H9 (cell line): ENCODE measurements around the gene TRMU. TPM values are rescaled to one million over a fixed set of nuclear protein-coding genes. Genes with fewer than 3 reads are reported as not detected.
A peak's percentile ranks its signal among the peaks of the same experiment; 100 is the strongest.

ENCODE experiments used
- DNase-seq: peaks from one replicate; pipeline ENCODE4 v3.0.0-alpha.2; 2017
- H2AFZ ChIP-seq: one replicate; pipeline ENCODE4 v1.6.1; 2013; ENCODE audit warnings: mild to moderate bottlenecking, low read length, control low read depth, moderate library complexity
- H2AK5ac ChIP-seq: 2 replicates; pipeline ENCODE4 v1.6.1; 2013; ENCODE audit warnings: low read length, control low read depth, mixed read lengths; ENCODE audit not compliant: insufficient read length
- H2BK120ac ChIP-seq: one replicate; pipeline ENCODE4 v1.6.1; 2013; ENCODE audit warnings: low read depth, mild to moderate bottlenecking, low read length, control low read depth, inconsistent platforms; ENCODE audit not compliant: poor library complexity, severe bottlenecking
- H2BK12ac ChIP-seq: 2 replicates; pipeline ENCODE4 v1.6.1; 2013; ENCODE audit warnings: low read length, control low read depth, mixed read lengths, low read depth; ENCODE audit not compliant: insufficient read length
- H2BK15ac ChIP-seq: 2 replicates; pipeline ENCODE4 v1.6.1; 2013; ENCODE audit warnings: low read depth, low read length, control low read depth
- H2BK20ac ChIP-seq: one replicate; pipeline ENCODE4 v1.6.1; 2013; ENCODE audit warnings: low read depth, mild to moderate bottlenecking, low read length, control low read depth, inconsistent platforms; ENCODE audit not compliant: poor library complexity, severe bottlenecking
- H2BK5ac ChIP-seq: 2 replicates; pipeline ENCODE4 v1.6.1; 2013; ENCODE audit warnings: low read length, control low read depth, mixed read lengths; ENCODE audit not compliant: insufficient read length
- H3K14ac ChIP-seq: 2 replicates; pipeline ENCODE4 v1.6.1; 2013; ENCODE audit warnings: low read length, control low read depth; ENCODE audit not compliant: insufficient read depth
- H3K18ac ChIP-seq: 2 replicates; pipeline ENCODE4 v1.6.1; 2013; ENCODE audit warnings: low read depth, mild to moderate bottlenecking, mixed read lengths, low read length, control low read depth; ENCODE audit not compliant: insufficient read length
- H3K23ac ChIP-seq: 2 replicates; pipeline ENCODE4 v1.6.1; 2013; ENCODE audit warnings: low read length, control low read depth, mixed read lengths, low read depth; ENCODE audit not compliant: insufficient read length
- H3K23me2 ChIP-seq: 2 replicates; pipeline ENCODE4 v1.6.1; 2013; ENCODE audit warnings: low read depth, mild to moderate bottlenecking, mixed read lengths, low read length, control low read depth; ENCODE audit not compliant: insufficient read length, poor library complexity, severe bottlenecking
- H3K27ac ChIP-seq: 2 replicates; pipeline ENCODE4 v1.5.1; 2013; ENCODE audit warnings: low read length, control low read depth, mixed read lengths, low read depth; ENCODE audit not compliant: insufficient read length
- H3K27me3 ChIP-seq: 2 replicates; pipeline ENCODE4 v1.6.1; 2013; ENCODE audit warnings: low read length, control low read depth, inconsistent platforms; ENCODE audit not compliant: insufficient read depth
- H3K4ac ChIP-seq: 2 replicates; pipeline ENCODE4 v1.6.1; 2013; ENCODE audit warnings: low read depth, mild to moderate bottlenecking, control low read depth, inconsistent platforms, low read length, moderate library complexity
- H3K4me1 ChIP-seq: 2 replicates; pipeline ENCODE4 v1.6.1; 2013; ENCODE audit warnings: low read length, control low read depth, inconsistent platforms; ENCODE audit not compliant: insufficient read depth
- H3K4me2 ChIP-seq: 2 replicates; pipeline ENCODE4 v1.6.1; 2013; ENCODE audit warnings: low read length, control low read depth, mixed read lengths; ENCODE audit not compliant: insufficient read length, insufficient read depth
- H3K56ac ChIP-seq: 2 replicates; pipeline ENCODE4 v1.6.1; 2013; ENCODE audit warnings: low read depth, mild to moderate bottlenecking, mixed read lengths, low read length, control low read depth; ENCODE audit not compliant: insufficient read length
- H3K79me1 ChIP-seq: 2 replicates; pipeline ENCODE4 v1.6.1; 2013; ENCODE audit warnings: low read depth, mild to moderate bottlenecking, moderate library complexity, low read length, control low read depth, inconsistent platforms; ENCODE audit not compliant: insufficient read depth, poor library complexity, severe bottlenecking
- H3K79me2 ChIP-seq: 2 replicates; pipeline ENCODE4 v1.6.1; 2013; ENCODE audit warnings: low read length, control low read depth, inconsistent platforms; ENCODE audit not compliant: insufficient read depth
- H3K9ac ChIP-seq: 2 replicates; pipeline ENCODE4 v1.6.1; 2013; ENCODE audit warnings: low read length, control low read depth, mixed read lengths; ENCODE audit not compliant: insufficient read length; ENCODE audit errors: extremely low read depth
- H3K9me3 ChIP-seq: one replicate; pipeline ENCODE4 v1.6.1; 2013; ENCODE audit warnings: low read depth, low read length, inconsistent platforms; ENCODE audit not compliant: control insufficient read depth
- H3T11ph ChIP-seq: one replicate; pipeline ENCODE4 v1.6.1; 2013; ENCODE audit warnings: mild to moderate bottlenecking, low read length, control low read depth, inconsistent platforms
- H4K20me1 ChIP-seq: one replicate; pipeline ENCODE4 v1.6.1; 2013; ENCODE audit not compliant: control insufficient read depth, insufficient read length, insufficient read depth
- H4K5ac ChIP-seq: 2 replicates; pipeline ENCODE4 v1.6.1; 2013; ENCODE audit warnings: low read depth, mild to moderate bottlenecking, mixed read lengths, low read length, control low read depth; ENCODE audit not compliant: insufficient read length
- H4K8ac ChIP-seq: replicated peaks from 2 replicates; pipeline ENCODE4 v1.6.1; 2013; ENCODE audit warnings: low read length, control low read depth, mixed read lengths, low read depth; ENCODE audit not compliant: insufficient read length
- H4K91ac ChIP-seq: 2 replicates; pipeline ENCODE4 v1.6.1; 2013; ENCODE audit warnings: low read depth, mild to moderate bottlenecking, moderate library complexity, mixed read lengths, low read length, control low read depth; ENCODE audit not compliant: insufficient read length
- H3K27ac Mint-ChIP-seq, 3 experiments: 2 replicates in 2 of 3; 3 replicates in 1 of 3; pipeline ENCODE4 v1.8.0; 2020 to 2021; ENCODE audit warnings: mixed read lengths in 3 of 3, mild to moderate bottlenecking in 1 of 3, moderate library complexity in 1 of 3
- H3K27me3 Mint-ChIP-seq: 2 replicates; pipeline ENCODE4 v1.8.0; 2021; ENCODE audit warnings: low read depth, mild to moderate bottlenecking, moderate library complexity, mixed read lengths
- H3K36me3 Mint-ChIP-seq, 3 experiments: 2 replicates in 2 of 3; 3 replicates in 1 of 3; pipeline ENCODE4 v1.8.0; 2020 to 2021; ENCODE audit warnings: low read depth in 3 of 3, mixed read lengths in 3 of 3; ENCODE audit not compliant: insufficient read depth in 1 of 3
- H3K4me1 Mint-ChIP-seq, 2 experiments: 2 replicates each; pipeline ENCODE4 v1.8.0; 2020; ENCODE audit warnings: mixed read lengths in 2 of 2
- H3K4me3 Mint-ChIP-seq, 2 experiments: 2 replicates in 1 of 2; 3 replicates in 1 of 2; pipeline ENCODE4 v1.8.0; 2020 to 2021; ENCODE audit warnings: mild to moderate bottlenecking in 2 of 2, mixed read lengths in 2 of 2, moderate library complexity in 1 of 2
- H3K9me3 Mint-ChIP-seq, 2 experiments: 2 replicates in 1 of 2; 3 replicates in 1 of 2; pipeline ENCODE4 v1.8.0; 2020; ENCODE audit warnings: mild to moderate bottlenecking in 2 of 2, mixed read lengths in 2 of 2, moderate library complexity in 1 of 2
- WGBS: extraction: QIAGEN DNeasy Blood & Tissue Kit; methylation state at CpG from one replicate; pipeline ENCODE4 v1.1.7; 2013; ENCODE audit warnings: missing lambda C conversion rate, low lambda C conversion rate, mixed read lengths; ENCODE audit not compliant: insufficient read length; ENCODE audit errors: extremely low coverage; 5-methylcytosine and 5-hydroxymethylcytosine counted together
- long read RNA-seq: library from polyadenylated mRNA; unstranded; transcript quantifications from one replicate; pipeline ENCODE4 v2.0.0, GENCODE V29; 2020
- total RNA-seq: library from RNA; stranded (reverse); gene quantifications from 2 replicates; pipeline ENCODE4 v1.2.1, GENCODE V29; 2021
- TF ChIP-seq, protein P1 (sequence below): fragments of 200-600 bp; sonication (generic); conservative IDR thresholded peaks from 3 replicates; pipeline ENCODE4 v1.8.0; 2021; ENCODE audit warnings: antibody characterized with exemption, mild to moderate bottlenecking

Gene TRMU, protein sequence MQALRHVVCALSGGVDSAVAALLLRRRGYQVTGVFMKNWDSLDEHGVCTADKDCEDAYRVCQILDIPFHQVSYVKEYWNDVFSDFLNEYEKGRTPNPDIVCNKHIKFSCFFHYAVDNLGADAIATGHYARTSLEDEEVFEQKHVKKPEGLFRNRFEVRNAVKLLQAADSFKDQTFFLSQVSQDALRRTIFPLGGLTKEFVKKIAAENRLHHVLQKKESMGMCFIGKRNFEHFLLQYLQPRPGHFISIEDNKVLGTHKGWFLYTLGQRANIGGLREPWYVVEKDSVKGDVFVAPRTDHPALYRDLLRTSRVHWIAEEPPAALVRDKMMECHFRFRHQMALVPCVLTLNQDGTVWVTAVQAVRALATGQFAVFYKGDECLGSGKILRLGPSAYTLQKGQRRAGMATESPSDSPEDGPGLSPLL
- 82.5 and 86.3 TPM in 2 replicates for total RNA-seq
- long read RNA-seq, transcript TRMU-203 (10 exons, 1,830 nt): minor isoform, 47 of 406 reads
- long read RNA-seq, transcript TRMU-205 (10 exons, 1,775 nt): minor isoform, 19 of 406 reads
- long read RNA-seq, transcript TRMU-207 (11 exons, 1,882 nt): minor isoform, 18 of 406 reads
- long read RNA-seq, transcript TRMU-201 (11 exons, 1,940 nt): major isoform, 100 of 406 reads
- long read RNA-seq, partial matches to known transcripts: 39 of 406 reads
- long read RNA-seq, other reads (novel, unspliced or antisense): 157 of 406 reads

DNA sequence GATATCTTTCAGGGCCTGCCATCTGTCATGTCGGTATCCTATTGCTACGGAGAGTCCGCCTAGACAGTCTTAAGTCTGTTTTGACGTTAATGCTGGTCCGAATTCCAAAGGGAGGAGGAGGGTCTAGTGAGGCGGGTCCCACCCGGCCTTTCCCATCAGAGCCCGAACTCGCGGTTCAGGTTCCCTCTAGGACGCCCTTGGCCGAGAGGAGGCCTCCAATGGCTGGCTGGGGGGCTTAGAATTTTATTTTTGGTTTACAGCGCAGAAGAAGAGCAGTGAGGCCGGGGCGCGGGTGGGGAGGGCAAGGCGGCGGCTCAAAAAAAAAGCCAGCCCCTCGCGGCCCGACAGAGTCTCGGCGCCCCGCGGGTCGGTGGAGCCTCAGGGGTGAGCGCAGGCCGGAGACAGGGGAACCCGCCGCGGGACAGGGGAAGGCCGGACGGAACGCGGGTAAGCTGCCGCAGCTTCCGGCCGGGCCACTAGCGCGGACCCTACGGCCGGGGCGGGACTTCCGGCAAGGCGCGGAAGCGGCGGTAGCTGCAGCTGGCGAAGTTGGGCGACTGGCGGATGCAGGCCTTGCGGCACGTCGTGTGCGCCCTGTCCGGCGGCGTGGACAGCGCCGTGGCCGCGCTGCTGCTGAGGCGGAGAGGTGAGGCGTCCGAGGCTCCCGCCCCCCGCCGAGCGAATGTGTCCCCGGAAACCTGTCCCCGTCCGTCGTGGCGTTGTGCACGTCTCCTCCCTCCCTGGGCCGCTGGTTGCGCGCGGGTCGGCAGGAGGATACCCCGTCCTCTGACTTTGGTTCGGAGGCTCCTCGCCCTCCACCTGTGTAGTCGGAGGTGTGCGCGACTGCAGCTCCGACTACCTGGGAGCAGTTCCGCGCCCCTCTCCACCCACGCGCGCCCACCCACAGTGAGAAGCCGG lies at the start of gene TRMU:
TRMU (plus strand) TSS at position 514 of the 918 bp plus-strand sequence; CDS start at position 565, 51 bp downstream.
- Mint-ChIP-seq H3K36me3 (peaks cover 32 to 67% (median 41%) of the 10 kb centered on the region in 3 experiments), H3K27ac (peak within 1 kb of the TSS; percentile 91 to 98 (median 96)), H3K9me3 (no peaks in the 10 kb centered on the region; a peak in 2 of 5 replicates), H3K4me3 (peak within 1 kb of the TSS; percentile 96 to 98), H3K4me1 (peaks cover 15 to 23% of the 10 kb centered on the region in 2 experiments), H3K27me3 (no peaks in the 10 kb centered on the region)
- Histone ChIP-seq H2AK5ac (no peak within 1 kb of the TSS), H3K9me3 (no peaks in the 10 kb centered on the region), H3K27me3 (no peaks in the 10 kb centered on the region), H3K56ac (no peak within 1 kb of the TSS), H4K8ac (no peak within 1 kb of the TSS), H4K5ac (no peak within 1 kb of the TSS), H2BK15ac (no peak within 1 kb of the TSS), H3K4ac (no peak within 1 kb of the TSS), H2BK20ac (no peak within 1 kb of the TSS), H3K14ac (no peak within 1 kb of the TSS; the same call in 1 of the 2 replicates), H3T11ph (no peak within 1 kb of the TSS), H3K23me2 (peaks cover 11% of the 10 kb centered on the region), H3K79me2 (peaks cover 3% of the 10 kb centered on the region; the same call in 1 of the 2 replicates), H3K79me1 (peaks cover 5% of the 10 kb centered on the region), H3K9ac (peak within 1 kb of the TSS; percentile 33), H2BK120ac (no peak within 1 kb of the TSS), H2AFZ (no peak within 1 kb of the TSS), H2BK5ac (no peak within 1 kb of the TSS), H4K20me1 (no peaks in the 10 kb centered on the region), H4K91ac (no peak within 1 kb of the TSS), H3K23ac (no peak within 1 kb of the TSS), H3K4me1 (no peaks in the 10 kb centered on the region; the same call in 1 of the 2 replicates), H3K27ac (no peak within 1 kb of the TSS), H3K4me2 (peak within 1 kb of the TSS; percentile 82), H3K18ac (peak within 1 kb of the TSS; percentile 3), H2BK12ac (no peak within 1 kb of the TSS)
- TF ChIP-seq, protein P1, sequence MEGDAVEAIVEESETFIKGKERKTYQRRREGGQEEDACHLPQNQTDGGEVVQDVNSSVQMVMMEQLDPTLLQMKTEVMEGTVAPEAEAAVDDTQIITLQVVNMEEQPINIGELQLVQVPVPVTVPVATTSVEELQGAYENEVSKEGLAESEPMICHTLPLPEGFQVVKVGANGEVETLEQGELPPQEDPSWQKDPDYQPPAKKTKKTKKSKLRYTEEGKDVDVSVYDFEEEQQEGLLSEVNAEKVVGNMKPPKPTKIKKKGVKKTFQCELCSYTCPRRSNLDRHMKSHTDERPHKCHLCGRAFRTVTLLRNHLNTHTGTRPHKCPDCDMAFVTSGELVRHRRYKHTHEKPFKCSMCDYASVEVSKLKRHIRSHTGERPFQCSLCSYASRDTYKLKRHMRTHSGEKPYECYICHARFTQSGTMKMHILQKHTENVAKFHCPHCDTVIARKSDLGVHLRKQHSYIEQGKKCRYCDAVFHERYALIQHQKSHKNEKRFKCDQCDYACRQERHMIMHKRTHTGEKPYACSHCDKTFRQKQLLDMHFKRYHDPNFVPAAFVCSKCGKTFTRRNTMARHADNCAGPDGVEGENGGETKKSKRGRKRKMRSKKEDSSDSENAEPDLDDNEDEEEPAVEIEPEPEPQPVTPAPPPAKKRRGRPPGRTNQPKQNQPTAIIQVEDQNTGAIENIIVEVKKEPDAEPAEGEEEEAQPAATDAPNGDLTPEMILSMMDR: no peak
- DNase-seq: peak; percentile 85
- no CpG with 5 or more reads among the region's 93 CpGs for WGBS
